Glutamatergic neuron (in vitro differentiated cells): ENCODE measurements around the gene PROX1. TPM values are rescaled to one million over a fixed set of nuclear protein-coding genes. Genes with fewer than 3 reads are reported as not detected.

Experiments
- DNase-seq: peaks from one replicate; pipeline ENCODE4 v3.0.0; 2022
- H3K27ac Mint-ChIP-seq: one replicate; pipeline ENCODE4 v1.8.0; 2020; ENCODE audit warnings: mild to moderate bottlenecking, mixed read lengths, inconsistent platforms; ENCODE audit not compliant: unreplicated experiment
- H3K27me3 Mint-ChIP-seq: one replicate; pipeline ENCODE4 v1.8.0; 2020; ENCODE audit warnings: mild to moderate bottlenecking, moderate library complexity, mixed read lengths, inconsistent platforms; ENCODE audit not compliant: unreplicated experiment
- H3K36me3 Mint-ChIP-seq: one replicate; pipeline ENCODE4 v1.8.0; 2020; ENCODE audit warnings: mild to moderate bottlenecking, mixed read lengths, inconsistent platforms; ENCODE audit not compliant: unreplicated experiment
- H3K4me1 Mint-ChIP-seq: one replicate; pipeline ENCODE4 v1.8.0; 2020; ENCODE audit warnings: mild to moderate bottlenecking, low read depth, mixed read lengths, inconsistent platforms; ENCODE audit not compliant: unreplicated experiment
- H3K4me3 Mint-ChIP-seq: one replicate; pipeline ENCODE4 v1.8.0; 2020; ENCODE audit warnings: mild to moderate bottlenecking, mixed read lengths, inconsistent platforms; ENCODE audit not compliant: unreplicated experiment
- H3K9me3 Mint-ChIP-seq: one replicate; pipeline ENCODE4 v1.8.0; 2020; ENCODE audit warnings: mild to moderate bottlenecking, moderate library complexity, mixed read lengths, inconsistent platforms; ENCODE audit not compliant: unreplicated experiment
- total RNA-seq: library from RNA; stranded (reverse); fragmentation: NEBNext Ultra II Directional; extraction: Animal tissue kit (Norgen Biotek cat#: 25700); gene quantifications from one replicate; pipeline ENCODE4 v1.2.1, GENCODE V29; 2021; ENCODE audit not compliant: unreplicated experiment
- TF ChIP-seq, protein P1 (sequence below): fragments of 200-600 bp; sonication (generic); IDR thresholded peaks from one replicate; pipeline ENCODE4 v1.5.0; 2021; ENCODE audit not compliant: partially characterized antibody, unreplicated experiment

Gene PROX1
- total RNA-seq, 1 donor from 2014 or later = 68.4 TPM

DNA sequence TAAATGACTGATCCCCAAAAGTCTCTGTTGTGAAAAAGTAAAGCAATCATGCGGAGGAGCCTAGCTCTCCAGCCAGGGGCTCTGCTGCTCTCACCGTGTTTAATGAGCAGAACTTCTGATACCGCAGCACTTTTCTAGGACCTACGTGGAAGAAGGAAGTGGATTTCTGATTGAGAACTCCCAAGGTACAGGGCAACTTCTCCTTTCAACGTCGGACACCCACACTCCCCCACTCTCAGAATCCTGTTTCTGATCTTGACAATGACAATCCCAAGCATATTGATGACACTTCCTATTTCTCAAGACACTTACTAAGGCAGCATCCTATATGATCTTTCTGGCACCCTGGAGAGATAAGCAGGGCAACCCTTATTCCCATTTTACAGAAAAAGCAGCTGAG lies 78.4 kb downstream of the PROX1 start:
- TF ChIP-seq, protein P1, sequence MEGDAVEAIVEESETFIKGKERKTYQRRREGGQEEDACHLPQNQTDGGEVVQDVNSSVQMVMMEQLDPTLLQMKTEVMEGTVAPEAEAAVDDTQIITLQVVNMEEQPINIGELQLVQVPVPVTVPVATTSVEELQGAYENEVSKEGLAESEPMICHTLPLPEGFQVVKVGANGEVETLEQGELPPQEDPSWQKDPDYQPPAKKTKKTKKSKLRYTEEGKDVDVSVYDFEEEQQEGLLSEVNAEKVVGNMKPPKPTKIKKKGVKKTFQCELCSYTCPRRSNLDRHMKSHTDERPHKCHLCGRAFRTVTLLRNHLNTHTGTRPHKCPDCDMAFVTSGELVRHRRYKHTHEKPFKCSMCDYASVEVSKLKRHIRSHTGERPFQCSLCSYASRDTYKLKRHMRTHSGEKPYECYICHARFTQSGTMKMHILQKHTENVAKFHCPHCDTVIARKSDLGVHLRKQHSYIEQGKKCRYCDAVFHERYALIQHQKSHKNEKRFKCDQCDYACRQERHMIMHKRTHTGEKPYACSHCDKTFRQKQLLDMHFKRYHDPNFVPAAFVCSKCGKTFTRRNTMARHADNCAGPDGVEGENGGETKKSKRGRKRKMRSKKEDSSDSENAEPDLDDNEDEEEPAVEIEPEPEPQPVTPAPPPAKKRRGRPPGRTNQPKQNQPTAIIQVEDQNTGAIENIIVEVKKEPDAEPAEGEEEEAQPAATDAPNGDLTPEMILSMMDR = no peak
- H3K36me3 Mint-ChIP-seq = no peaks in the 10 kb centered on the region
- H3K27ac Mint-ChIP-seq = no peak overlapping the region

DNA sequence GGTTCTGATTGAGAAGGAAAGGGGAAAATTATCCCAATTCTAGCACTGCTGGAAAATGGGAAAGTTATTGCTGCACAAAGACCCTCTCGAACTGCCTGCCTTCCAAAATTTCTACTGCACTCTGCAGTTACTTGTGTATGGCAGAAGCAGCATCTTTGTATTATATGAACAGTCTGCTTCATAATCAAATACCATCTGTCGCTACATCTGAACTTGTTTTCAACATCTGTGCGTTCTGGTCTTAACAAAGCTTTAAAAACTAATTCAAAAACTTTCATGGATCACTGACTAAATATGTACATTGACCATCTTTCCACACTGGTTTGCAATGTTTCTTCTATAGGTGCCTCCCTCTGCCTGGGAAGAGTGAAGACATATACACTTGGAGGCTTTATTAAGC lies 79.2 kb downstream of the PROX1 start:
- no peak for DNase-seq
- Mint-ChIP-seq H3K9me3 (peaks cover 1% of the 10 kb centered on the region), H3K4me1 (peaks cover 24% of the 10 kb centered on the region), H3K27me3 (no peaks in the 10 kb centered on the region), H3K36me3 (no peaks in the 10 kb centered on the region), H3K4me3 (no peak overlapping the region), H3K27ac (no peak overlapping the region)
- TF ChIP-seq, protein P1 = no peak

More for the DNA sequence above, 78.4 kb downstream of the PROX1 start:
- Mint-ChIP-seq H3K27me3 (no peaks in the 10 kb centered on the region), H3K4me3 (no peak overlapping the region), H3K9me3 (peaks cover 1% of the 10 kb centered on the region), H3K4me1 (peaks cover 19% of the 10 kb centered on the region)
- DNase-seq = no peak

DNA sequence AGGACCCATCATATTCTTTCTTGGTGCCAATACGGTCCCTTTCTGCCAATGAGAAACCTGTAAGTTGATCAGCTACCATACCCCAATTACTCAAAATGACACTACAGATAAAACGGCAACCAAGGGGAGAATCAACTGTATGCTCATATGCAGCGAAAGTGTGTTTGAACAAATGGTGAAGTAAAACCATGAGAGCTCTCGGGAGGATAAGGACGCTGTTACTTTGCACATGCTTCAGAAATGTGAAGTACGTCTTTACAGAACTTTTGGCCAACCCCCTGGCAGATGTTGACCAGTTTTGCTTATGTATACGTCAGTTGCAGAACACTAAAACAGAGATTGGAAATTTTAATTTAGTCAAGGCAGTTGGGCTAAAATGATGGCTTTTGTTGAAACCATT lies 79.6 kb downstream of the PROX1 start:
- no peak for DNase-seq
- H3K27me3 Mint-ChIP-seq = no peaks in the 10 kb centered on the region
- peak overlapping the region; percentile 53 for H3K27ac Mint-ChIP-seq
- TF ChIP-seq, protein P1 = no peak
- no peaks in the 10 kb centered on the region for H3K36me3 Mint-ChIP-seq
- no peak overlapping the region for H3K4me3 Mint-ChIP-seq
- peaks cover 24% of the 10 kb centered on the region for H3K4me1 Mint-ChIP-seq
- peaks cover 1% of the 10 kb centered on the region for H3K9me3 Mint-ChIP-seq

GRCh38 chr1:214067853-214068703 lies 80.3 kb downstream of the PROX1 start:
- TF ChIP-seq, protein P1 = no peak
- Mint-ChIP-seq H3K9me3 (peaks cover 1% of the 10 kb centered on the region), H3K4me1 (peaks cover 28% of the 10 kb centered on the region), H3K4me3 (no peak overlapping the region), H3K27ac (peak overlapping the region; percentile 53), H3K27me3 (no peaks in the 10 kb centered on the region), H3K36me3 (no peaks in the 10 kb centered on the region)
- DNase-seq = no peak

DNA sequence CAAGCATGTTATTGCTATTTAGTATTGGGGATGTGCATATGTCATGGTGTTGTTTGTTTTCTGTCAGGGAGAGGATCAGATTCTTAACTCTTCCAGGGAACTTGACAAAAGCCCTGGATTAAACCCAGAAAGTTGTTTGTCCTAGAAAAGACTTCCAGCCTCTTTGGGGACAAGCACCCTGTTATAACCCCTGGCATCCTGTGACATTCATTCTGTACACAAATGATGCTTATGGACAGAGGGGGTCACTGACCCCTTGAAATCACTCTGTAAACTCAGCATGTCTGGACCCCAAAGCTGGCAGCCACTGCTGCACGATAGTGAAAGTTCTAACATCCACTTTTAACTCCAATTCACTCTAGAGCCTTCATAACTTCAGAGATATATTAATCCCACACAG lies 81.2 kb downstream of the PROX1 start:
- TF ChIP-seq, protein P1 = no peak
- no peaks in the 10 kb centered on the region for H3K27me3 Mint-ChIP-seq

More for the DNA sequence above, 81.2 kb downstream of the PROX1 start:
- peaks cover 28% of the 10 kb centered on the region for H3K4me1 Mint-ChIP-seq
- no peak overlapping the region for H3K27ac Mint-ChIP-seq
- no peaks in the 10 kb centered on the region for H3K36me3 Mint-ChIP-seq
- H3K9me3 Mint-ChIP-seq = peaks cover 1% of the 10 kb centered on the region
- no peak overlapping the region for H3K4me3 Mint-ChIP-seq
- no peak for DNase-seq
